Measurements from ENCODE around the gene SLC38A11.

The SLC38A11 gene

DNA sequence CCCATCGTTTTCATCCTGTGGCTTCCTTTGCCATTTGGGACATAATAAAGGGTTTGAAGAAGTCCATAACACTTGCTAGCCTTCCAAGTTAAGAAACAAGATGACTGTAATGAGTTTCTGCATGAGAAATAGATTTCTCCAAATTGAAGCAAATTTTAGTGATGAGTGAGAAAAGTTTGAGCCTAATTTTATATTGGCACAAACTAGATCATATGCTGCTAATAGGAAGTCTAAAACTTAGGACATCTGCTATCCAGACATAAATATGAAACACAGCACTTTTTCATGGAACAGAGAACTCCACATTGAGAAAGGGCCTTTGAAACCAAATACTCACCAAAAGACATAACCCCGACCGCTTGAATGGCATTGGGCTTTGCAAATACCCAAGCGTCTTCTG, 39.8 kb downstream of the SLC38A11 start:
- DNase-seq (ENCODE audit: low read depth, low spot score): no peak

- no peak for DNase-seq (ENCODE audit: low read depth, low spot score)
Measured at GRCh38 chr2:164913640-164914350, 41.5 kb downstream of the SLC38A11 start.

GRCh38 chr2:164913011-164913410, 42.3 kb downstream of the SLC38A11 start:
- no peak for DNase-seq (ENCODE audit: low read depth, low spot score)

GRCh38 chr2:164911832-164912231, 43.5 kb downstream of the SLC38A11 start:
- no peak for DNase-seq (ENCODE audit: low read depth, low spot score)

DNA sequence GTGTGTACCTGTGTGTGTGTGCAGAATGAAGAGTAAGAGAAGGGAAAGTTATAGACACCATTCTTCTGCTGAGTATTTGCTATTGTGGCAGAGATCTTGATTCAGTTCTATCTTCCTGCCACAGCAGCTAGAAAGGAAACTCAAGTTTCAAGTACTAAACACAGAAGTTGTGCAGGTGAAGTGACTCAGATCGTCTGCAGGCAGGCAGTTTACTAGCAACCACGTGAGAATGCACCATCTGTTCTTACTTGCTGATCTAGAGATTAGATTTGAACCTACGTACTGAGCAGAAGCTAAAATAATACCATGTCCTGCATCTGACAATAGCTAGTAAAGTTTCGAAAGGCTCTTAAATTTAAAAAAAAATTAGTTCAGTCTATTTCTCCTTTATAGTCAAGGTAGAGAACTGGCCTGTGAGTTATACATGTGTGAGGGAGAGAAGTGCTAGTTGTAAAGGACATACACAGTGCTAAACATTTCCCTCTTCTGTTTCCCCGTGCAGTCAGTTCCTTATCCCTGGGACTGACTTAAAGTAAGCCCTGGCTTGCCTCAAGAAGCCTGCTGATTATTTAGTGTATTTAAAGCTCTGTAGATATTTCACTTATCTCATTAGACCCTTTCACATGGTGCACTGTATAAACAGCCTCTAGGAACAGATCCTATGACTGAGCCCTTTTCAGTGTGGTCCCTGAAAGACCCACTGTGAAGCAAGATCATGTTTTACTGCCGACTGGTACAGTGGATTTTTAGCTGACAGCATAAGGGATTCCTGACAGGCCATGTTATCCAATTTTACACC, 45.0 kb downstream of the SLC38A11 start:
- DNase-seq (ENCODE audit: low read depth, low spot score): no peak

GRCh38 chr2:164906947-164907346, 48.4 kb downstream of the SLC38A11 start:
- no peak for DNase-seq (ENCODE audit: low read depth, low spot score)

- DNase-seq (ENCODE audit: low read depth, low spot score): no peak
Measured at GRCh38 chr2:164905307-164905706, 50.0 kb downstream of the SLC38A11 start.

DNA sequence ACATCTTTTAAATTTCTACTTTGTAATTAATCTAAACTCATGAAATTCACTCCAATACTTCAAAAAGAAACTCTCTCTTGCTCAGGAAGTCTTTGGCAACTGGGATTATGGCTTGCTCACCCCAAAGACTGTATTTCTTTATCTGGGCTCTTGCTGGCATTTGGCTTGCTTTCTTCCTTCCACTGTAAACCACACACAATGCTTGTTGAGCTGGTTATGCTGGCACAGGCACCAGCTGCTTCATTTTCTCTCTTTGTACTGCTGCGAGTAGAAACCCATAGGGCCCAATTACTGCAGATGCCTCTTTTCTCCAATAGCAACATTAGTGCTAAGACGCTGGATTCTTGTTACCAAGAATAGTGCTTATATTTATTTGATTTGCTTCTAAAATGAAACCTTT, 51.4 kb downstream of the SLC38A11 start:
- no peak for DNase-seq (ENCODE audit: low read depth, low spot score)

DNA sequence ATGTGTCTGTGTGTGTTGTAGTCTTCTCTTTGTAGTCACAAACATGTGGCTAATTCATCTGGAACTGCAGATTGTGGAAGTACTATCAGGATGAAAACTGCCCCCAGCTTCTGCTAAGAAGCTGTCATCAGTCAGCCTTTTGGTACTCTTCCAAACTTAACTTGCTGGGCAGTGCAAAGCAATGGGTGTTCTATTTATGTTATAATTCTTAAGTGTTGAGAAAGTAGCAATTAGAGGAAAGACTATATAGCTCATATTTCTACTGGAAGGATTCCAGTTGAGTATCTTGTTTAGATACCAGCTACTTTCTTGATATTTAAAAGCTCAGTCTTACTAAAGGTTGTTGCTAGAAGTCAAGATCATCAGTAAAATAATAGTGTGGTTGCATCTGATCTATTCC, 52.1 kb downstream of the SLC38A11 start:
- DNase-seq (ENCODE audit: low read depth, low spot score): no peak

DNA sequence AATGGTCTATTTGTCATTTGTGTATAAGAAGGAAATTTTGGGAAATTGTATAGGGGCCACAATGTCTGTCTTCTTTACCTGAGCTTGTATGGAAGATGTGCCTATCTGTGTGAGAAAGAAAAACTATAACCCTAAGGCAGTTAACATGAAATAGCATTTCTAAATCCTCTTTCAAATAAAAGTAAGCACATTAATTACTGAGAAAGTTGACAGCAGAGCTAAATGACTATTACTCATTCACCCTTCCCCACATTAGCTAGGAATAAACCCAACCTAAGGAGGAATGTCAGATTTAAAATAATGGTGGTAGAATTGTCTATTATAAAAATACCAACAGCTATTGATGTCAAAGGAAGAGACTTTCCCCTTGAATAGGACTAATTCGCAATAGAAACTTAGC, 56.2 kb downstream of the SLC38A11 start:
- DNase-seq (ENCODE audit: low read depth, low spot score): no peak

DNA sequence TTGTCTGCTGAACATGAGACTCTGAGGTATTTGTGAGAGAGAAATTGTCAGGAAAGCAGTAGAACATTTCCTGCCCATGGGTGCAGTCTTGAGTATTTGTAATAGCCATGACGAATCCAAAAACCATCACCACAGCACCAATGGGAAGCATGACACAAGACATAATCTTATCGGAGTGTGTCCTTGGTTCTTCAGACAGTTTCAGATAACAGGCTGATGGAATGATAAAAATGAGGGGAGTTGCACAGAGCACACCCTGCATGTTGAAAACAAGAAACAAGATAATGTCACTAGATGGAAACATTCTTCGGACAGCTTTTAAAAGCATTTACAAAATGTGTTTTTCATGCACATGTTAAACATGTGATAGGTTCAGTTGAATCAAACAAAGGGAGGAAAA, 56.9 kb downstream of the SLC38A11 start:
- DNase-seq (ENCODE audit: low read depth, low spot score): no peak

DNA sequence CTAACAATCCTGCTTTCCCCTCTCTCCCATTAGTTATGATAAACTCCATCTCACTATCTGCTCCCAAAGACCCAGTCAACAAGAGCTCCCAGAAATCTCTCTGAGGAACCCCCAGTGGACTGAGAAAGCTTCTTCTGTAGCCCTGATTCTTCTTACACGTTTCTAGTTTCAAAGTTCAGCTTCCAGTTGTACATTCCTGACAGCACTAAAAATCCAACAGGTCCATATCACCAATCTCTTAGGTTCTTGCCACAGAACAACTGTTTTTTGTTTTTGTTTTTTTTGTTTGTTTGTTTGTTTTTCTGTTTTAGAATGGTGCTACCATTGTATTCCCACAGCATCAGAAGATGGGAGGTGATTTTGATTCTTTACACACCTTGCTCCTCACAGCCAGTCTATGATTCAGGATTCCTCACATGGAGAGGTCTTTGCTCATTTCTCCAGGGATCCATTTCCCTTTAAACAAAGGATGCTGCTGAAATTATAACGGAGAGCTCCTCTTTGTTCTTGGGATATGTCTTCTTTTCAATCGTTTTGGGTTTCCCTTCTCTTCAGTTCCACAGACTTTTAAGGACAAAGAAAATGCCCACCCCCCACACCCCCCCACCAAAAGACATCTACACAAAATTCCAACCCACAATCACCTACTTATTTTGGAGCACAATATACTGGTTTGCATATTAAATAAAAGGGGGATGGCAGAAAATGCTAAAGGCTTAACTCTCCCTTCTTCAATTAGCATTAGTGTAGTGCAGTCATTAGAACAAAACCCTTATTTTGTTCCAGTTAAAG, 57.7 kb downstream of the SLC38A11 start:
- no peak for DNase-seq (ENCODE audit: low read depth, low spot score)

GRCh38 chr2:164896634-164897355, 58.5 kb downstream of the SLC38A11 start:
- DNase-seq (ENCODE audit: low read depth, low spot score): no peak

- DNase-seq (ENCODE audit: low read depth, low spot score): no peak
Measured at GRCh38 chr2:164896226-164896625, 59.1 kb downstream of the SLC38A11 start.

GRCh38 chr2:164891460-164891859, 63.9 kb downstream of the SLC38A11 start:
- no peak for DNase-seq (ENCODE audit: low read depth, low spot score)

- no peak for DNase-seq (ENCODE audit: low read depth, low spot score)
Measured at GRCh38 chr2:164890544-164890943, 64.8 kb downstream of the SLC38A11 start.

- no peak for DNase-seq (ENCODE audit: low read depth, low spot score)
Measured at GRCh38 chr2:164888592-164888991, 66.7 kb downstream of the SLC38A11 start.

DNA sequence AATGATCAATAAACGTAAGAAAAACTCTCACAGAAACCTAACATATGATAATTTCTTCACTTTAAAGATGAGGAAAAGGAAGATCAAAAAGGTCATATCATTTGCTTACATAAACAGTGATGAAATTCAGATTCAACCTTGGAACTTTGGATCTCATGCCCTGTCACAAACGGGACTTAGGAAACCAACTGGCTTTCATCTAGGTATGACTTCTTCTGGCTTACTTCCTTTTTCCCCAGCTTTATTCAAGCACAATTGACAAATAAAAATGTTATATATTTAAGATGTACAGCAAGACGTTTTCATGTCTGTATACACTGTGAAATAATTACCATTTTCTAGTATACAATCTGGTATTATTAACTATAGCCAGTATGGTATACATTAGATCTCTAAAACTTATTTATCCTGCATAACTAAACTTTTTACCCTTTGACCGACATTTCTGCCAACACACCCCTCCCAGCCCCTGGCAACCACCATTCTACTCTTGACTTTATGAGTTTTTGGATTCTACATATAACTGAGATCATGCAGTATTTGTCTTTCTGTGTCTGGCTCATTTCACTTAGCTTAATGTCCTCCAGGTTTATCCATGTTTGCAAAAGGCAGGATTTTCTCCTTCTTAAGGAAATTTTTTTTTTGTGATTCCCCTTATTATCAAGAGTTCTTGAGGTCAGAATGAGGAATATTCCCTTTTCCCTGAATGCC, 67.7 kb downstream of the SLC38A11 start:
- DNase-seq (ENCODE audit: low read depth, low spot score): no peak

DNA sequence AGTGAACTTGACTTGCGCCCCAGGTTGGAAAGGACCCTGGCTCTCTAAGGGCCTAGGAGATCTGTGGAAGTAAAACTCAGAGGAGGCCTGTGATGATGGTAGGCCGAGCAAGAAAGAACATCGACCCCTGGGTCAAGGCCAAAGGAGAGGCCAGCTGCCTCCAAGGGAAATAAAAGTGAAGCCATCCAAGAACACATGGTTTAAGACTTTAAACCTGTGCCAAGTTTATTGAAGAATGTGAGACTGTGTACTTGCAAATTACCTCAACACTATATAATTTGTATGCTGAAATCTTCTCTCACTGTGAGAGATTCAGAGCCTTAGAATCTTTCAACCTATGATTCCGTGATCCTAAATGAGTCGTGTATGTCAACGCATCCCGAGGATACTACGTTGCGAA, 73.0 kb downstream of the SLC38A11 start:
- no peak for DNase-seq (ENCODE audit: low read depth, low spot score)

DNA sequence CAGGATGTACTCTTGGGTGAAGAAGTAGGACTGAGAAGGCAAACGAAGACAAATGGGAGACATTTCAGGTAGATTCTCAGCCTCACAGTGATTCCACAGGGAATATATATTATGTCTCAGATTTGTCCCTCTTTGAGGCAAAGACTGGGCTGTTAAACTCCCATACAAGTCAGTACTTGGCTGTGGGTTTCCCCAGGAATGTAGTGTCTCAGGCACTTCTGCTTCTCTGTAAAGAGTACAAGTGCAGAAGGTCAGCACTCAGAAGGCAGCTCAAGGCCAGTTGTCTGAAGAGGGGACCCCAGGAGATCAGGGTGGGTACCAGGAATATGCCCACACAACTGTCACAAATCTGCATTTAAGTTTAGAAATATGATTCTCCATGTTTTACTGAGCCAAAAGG, 73.8 kb downstream of the SLC38A11 start:
- no peak for DNase-seq (ENCODE audit: low read depth, low spot score)

- no peak for DNase-seq (ENCODE audit: low read depth, low spot score)
Measured at GRCh38 chr2:164879901-164880535, 75.3 kb downstream of the SLC38A11 start.

Data from activated CD4-positive, CD25-positive, alpha-beta regulatory T cell treated with anti-CD3 and anti-CD28 coated beads, Interleukin-2, amount 50 U/mL, for 16 hours (primary cell).